GOT3 (cell line): Measurements from ENCODE around the gene DERL3.
"Not testable (repeated sequence)": the region's sequence is repeated elsewhere in the genome, so short reads cannot be mapped to it uniquely, and the experiment has no call there.

Experiments used
- DNase-seq: peaks from one replicate; lab custom pipeline; 2025; ENCODE audit warnings: mixed read lengths; lab: John Stamatoyannopoulos, UW

Gene DERL3

DNA sequence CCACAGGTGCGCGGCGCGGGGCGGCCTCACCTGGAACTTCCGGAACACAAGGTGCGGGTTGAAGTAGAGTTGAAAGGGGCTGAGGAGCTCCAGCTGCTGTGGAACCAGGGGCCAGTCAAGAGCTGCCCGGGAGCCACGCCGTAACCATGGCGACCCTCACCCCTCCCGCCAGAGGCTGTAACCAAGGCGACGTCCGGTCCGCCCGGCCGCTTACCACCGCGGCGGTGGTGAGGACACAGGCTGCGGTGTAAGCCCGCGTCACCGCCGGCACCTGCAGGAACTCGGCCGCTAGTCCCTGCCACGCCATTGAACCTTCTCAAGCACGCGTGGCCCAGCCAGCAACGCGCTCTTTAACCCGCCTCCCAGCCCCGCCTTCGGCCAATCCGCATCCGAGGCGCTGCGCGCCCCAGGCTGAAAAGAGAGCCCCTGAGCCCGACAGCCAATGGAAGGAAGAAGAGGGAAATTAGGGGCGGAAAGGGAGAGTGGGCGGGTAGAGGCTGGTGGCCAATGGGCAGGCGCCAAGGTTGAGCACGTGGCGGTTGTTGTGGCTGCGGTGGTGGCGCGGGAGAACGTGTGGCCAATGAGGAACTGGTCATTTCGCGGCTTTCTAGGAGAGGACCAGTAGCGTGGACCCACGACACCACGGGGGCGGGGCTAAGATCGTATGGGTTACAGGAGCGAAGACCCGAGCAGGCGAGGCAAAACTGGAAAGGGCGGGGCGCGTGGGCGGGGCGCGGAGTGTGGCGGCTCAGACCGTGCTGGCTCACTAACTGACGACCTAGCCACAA lies at the start of gene DERL3:
Gene DERL3 (minus strand): TSS at position 326 of the 788 bp plus-strand sequence. CDS start 19 bp downstream, at position 307.
- peak; percentile 57 for DNase-seq

DNA sequence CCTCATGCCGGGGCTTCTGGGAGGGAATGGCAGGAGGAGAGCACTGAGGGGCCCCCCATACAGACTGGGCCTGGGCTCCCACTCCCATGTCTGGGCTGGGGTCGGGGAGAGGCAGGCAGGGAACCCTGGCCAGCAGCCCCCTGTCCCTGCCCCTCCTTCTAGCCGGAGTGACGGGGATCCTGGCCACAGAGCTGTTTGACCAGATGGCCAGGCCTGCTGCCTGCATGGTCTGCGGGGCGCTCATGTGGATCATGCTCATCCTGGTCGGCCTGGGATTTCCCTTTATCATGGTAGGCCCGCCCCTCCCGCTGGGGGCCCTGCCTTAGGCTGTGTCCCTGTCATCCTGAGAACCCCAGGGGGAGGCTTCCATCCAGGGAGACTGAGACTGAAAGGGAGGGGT lies 45.3 kb upstream of the DERL3 start:
- DNase-seq = no peak

DNA sequence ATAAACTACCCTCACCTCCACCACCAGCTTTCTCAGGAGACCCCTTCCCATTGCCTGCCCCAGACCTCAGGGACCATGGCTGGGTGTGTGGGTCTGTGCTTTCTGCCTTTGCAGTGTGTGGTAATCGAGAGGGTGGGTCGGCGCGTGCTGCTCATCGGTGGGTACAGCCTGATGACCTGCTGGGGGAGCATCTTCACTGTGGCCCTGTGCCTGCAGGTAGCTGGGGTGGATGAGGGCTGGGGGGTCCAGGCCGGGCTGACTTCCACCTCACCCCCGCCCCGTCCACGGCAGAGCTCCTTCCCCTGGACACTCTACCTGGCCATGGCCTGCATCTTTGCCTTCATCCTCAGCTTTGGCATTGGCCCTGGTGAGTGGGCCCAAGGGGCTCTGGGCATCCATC lies 44.9 kb upstream of the DERL3 start:
- no peak for DNase-seq

- DNase-seq = no peak
Observed at GRCh38 chr22:23882370-23882769, 43.6 kb upstream of the DERL3 start.

- DNase-seq = no peak
Observed at GRCh38 chr22:23878219-23878618, 39.4 kb upstream of the DERL3 start.

DNA sequence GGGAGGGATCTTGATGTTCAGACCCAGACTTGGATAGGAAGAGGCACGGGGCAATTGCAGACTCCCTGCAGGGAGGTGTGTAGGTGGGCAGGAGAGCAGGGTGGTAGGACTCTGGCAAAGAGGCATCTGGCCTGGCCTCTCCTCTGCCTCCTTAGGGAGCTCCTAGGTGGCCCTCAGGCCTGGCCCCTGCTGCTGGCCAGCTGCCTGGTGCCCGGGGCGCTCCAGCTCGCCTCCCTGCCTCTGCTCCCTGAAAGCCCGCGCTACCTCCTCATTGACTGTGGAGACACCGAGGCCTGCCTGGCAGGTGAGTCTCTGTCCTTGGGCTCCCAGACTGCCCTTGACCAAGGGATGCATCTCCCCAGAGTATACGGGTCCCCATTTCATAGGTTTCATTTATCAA lies 38.8 kb upstream of the DERL3 start:
- no peak for DNase-seq

- no peak for DNase-seq
Observed at GRCh38 chr22:23875801-23876200, 37.0 kb upstream of the DERL3 start.

GRCh38 chr22:23874871-23875270 lies 36.1 kb upstream of the DERL3 start:
- DNase-seq = no peak

GRCh38 chr22:23868580-23868979 lies 29.8 kb upstream of the DERL3 start:
- DNase-seq = no peak

DNA sequence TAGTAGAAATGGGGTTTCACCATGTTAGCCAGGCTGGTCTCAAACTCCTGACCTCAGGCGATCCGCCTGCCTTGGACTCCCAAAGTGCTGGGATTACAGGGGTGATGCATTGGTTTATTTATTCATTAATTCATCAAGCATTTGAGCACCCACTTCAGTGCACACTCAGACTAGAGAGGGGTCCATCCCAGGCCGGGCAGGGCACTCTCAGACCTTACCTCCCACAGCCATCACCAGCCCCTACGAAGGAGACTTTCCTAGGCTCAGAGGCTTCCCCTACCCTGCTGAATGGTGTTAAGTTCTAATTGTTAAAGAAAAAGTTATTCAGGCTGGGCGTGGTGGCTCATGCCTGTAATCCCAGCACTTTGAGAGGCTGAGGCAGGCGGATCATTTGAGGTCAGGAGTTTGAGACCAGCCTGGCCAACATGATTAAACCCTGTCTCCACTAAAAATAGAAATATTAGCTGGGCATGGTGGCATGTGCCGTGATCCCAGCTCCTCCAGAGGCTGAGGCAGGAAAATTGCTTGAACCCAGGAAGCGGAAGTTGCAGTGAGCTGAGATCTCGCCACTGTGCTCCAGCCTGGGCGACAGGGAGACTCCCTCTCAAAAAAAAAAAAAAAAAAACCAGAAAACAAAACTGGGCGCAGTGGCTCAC lies 25.8 kb upstream of the DERL3 start:
- DNase-seq = not testable (repeated sequence)

- peak; percentile 3 for DNase-seq
Observed at GRCh38 chr22:23862103-23862502, 23.3 kb upstream of the DERL3 start.

- DNase-seq = not testable (repeated sequence)
Observed at GRCh38 chr22:23860187-23860586, 21.4 kb upstream of the DERL3 start.

- DNase-seq = no peak
Observed at GRCh38 chr22:23859201-23859600, 20.4 kb upstream of the DERL3 start.

DNA sequence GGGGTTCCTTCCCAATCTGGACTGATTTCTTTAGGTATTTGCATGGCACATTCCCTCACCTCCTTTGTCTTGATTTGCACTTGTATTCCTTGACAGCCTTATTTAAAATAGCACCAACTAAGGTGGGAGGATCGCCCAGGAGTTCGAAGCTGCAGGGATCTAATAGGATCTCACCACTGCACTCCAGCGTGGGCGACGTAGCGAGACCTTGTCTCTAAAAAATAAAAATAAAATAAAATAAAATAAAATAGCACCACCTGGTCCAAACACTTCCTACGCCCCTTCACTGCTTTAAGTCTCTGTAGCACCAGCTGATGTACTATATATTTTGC lies 19.6 kb upstream of the DERL3 start:
- no peak for DNase-seq

DNA sequence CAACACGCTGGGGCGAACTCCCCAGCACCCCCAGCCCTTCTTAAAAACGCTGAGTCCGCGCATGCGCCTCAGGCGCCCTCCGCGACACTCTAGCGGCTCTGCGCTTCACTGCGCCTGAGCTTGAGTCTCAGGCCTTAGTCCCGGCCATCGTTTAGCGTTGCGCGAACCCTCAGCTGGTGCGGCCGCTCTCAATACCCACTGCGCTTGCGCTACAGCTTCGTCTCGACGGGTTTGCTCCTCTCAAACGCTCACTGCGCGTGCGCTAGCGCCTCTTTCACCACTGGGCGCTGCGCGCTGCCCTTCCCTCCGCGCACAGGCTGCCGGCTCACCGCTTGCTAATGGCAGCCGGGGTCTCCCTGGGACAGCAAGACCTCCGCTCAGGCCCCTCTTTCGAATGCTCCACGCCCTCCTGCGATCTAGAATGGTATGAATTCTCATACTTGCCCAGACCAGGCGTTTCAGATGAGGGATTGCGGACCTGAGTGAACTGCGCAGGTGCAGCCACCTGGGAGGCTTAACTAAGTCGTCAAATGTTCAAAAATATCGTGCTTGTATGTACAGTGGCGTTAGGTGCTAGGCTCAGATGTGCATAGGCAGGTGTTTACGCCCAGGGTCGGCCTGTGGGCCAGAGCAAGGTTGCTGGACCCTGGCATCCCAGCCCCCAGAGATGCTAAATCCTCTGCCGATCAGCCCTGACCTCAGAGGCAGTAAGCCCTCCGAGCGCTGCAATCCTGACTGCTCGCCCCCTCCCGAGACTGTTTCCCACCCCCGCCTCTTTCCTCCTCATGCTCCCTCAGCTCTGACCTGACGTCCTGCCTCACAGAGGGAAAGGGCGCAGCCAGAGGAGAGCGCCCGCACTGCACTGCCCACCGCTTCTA lies 19.0 kb upstream of the DERL3 start, which contains the start of gene SLC2A11:
Gene SLC2A11 (plus strand): TSS at position 270 of the 878 bp plus-strand sequence. CDS start 125 bp downstream, at position 395.
- peak; percentile 84 for DNase-seq

DNA sequence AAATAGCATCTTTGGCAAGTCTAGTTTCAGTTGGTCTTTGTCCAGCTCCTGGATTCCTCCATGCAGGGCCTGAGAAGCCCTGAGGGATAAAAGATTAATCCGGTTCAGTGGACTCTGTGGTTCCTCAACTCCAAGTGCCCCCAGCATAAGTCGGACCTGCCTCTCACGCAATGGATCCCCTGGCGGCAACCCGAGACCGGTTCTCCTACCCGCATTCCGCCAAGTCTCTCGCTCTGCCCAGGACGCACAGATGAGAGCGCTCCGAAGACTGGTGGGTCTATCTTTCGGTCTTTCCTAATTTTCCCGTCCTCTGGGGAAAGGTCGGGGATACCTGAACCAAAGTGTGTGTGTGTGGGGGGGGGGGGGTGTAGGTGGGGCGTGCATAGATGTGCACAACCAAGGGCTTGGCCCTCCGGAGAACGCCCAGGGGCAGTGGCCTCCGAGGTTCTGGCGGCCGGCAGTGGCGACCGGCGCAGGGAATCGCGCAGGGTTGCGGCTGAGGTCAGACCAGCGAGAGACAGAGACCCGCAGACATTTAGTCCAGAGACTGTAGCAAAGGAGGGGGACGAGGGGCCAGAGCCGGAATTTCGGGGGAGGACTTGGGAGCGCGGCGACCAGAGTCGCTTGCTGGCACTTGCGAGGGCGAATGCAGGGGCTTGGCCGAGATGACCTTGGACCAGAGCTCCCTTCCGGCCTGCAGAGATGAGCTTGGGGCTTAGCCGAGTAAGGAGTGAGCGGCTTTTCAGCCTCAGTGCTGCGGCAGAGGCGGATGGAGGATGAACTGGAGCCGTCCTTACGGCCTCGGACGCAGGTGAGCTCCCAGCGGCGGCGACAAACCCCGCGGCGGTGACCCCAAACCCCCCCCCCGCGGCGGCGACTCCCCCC lies 18.2 kb upstream of the DERL3 start:
- DNase-seq = no peak

- no peak for DNase-seq
Observed at GRCh38 chr22:23850136-23850611, 11.4 kb upstream of the DERL3 start.

- DNase-seq = peak; percentile 61
Observed at GRCh38 chr22:23849009-23850006, 10.5 kb upstream of the DERL3 start.

GRCh38 chr22:23847991-23848864 lies 9.4 kb upstream of the DERL3 start:
- no peak for DNase-seq
